GM21723 (cell line): ENCODE measurements around the gene COL5A3.
"Not testable (repeated sequence)": the region's sequence is repeated elsewhere in the genome, so short reads cannot be mapped to it uniquely, and the experiment has no call there.

Experiments used
- ATAC-seq: cut with Tn5 transposase; IDR thresholded peaks from one replicate; pipeline ENCODE4 v1.9.1; 2021; ENCODE audit warnings: mild to moderate bottlenecking, moderate library complexity; ENCODE audit not compliant: unreplicated experiment

COL5A3 gene

DNA sequence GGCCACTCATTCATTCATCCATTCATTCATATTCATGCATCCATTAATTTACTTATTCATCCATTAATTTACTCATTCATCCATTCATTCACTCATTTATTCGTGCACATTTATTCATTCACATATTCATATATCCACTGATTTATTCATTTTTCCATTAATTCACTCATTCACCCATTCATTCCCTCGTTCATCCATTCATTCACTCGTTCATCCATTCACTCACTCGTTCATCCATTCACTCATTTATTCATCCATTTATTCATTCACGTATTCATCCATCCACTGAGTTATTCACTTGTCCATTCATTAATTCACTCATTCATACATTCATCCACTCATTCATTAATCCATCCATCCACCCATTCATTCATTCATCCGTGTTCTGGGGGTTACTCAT is 38.2 kb downstream of the COL5A3 start:
- ATAC-seq: no peak

DNA sequence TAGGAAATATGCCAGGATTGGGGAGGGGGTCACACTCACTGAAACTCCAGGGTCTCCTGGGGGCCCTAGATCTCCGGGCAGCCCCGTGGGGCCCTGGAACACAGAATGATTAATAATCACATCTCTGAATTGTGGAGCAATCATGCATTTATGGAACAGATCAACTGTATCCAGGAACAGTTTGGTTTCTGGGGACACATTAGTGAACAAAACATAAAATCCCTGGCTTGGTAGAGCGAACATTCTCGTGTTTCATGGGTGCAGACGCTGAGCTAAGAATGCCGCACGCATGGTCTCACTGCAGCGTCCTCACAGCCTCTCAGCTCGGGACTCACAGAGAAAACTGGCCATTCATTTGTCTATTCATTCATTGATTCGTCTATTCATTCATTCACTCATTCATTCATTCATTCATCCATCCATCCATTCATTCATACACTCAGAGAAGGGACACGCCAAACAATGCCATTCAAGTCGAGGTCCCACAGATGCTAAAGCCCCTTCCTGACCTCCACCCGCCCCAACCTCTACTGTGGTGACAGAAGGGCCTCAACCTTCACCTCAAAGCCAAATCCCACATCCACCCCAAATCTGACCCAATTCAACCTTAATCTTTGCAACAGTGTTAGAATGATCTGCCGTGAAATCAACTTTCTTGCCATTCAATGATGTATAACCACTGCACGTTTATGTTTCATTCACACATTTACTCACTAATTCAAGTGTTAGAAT is 39.0 kb downstream of the COL5A3 start:
- no peak for ATAC-seq

DNA sequence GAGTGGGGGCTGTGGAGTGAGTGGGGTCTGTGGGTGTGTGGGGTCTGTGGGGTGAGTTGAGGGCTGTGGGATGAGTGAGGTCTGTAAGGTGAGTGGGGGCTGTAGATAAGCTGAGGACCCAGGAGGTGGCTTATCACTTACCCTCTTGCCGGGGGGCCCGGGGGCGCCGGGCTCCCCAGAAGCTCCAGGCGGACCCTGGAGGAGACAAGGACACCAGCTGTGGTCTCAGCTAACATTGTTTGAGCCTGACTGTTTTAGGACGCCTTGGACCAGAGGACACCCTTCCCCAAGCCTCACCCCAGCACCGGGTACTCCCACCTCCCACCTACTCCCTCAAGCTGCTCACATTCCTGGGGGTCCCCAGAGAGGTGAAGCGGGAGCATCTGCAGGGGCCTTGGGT is 39.8 kb downstream of the COL5A3 start:
- ATAC-seq: no peak

DNA sequence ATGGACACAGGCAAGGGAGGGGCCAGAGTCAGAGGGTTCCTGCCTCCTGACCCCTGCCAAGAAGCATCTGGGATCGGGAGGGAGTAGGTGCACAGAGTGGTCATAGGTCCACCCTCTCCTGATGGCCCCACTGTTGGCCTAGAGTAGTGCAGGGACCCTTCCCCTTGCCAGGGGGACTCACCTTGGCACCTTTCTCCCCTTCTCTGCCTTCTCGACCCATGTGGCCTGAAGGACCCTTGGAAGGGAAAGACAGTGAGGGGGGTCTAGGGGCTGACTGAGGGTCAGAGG is 40.7 kb downstream of the COL5A3 start:
- ATAC-seq: no peak

DNA sequence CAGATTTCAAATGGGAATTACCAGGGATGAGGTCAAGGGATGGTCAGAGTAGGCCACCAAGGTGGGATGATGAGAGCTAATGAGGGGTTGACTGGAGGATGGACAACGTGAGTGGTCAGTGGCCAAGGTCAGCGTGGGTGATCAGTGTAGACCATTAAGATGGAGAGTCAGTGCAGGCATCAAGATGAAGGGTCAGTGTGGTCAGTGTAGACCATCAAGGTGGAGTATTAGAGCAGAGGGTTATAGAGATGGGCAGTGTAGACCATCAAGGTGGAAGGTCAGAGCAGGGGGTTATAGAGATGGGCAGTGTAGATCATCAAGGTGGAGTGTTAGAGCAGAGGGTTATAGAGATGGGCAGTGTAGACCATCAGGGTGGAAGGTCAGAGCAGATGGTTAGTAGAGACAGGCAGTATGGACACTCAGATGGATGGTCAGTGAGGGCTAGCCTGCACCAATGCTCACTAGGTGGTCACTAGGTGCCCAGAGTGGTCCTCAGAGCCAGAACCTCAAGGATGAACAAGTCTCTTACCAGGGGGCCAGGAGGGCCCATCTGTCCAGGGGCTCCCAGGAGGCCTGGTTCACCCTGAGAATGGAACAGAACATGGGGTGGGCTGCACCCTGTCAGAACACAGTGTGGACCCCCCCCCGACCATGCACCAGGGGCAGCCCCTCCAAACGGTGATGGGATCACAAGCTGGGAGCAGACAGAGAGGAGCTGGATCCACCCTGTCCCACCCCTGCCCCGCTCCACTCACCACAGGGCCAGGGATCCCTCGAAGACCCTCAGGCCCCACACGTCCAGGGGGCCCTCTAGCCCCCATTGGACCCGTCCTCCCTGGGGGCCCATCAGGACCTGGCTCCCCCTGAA is 41.2 kb downstream of the COL5A3 start:
- ATAC-seq: no peak

DNA sequence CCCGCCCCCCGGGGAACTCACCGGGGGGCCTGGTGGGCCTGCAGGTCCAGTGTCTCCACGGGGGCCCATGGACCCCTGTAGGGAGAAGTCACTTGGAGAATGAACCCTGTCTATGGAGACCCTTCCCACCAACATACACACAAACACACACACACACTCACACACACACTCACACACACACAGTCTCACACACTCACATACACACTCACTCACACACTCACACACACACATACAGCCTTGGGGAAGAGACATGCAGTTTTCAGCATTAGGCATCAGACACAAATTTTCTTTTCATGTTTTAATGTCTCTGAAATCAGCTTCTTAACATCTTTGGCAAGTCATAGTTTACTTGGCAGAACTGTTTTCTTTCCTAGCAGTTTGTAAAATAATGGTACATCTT is 43.0 kb downstream of the COL5A3 start:
- ATAC-seq: no peak

DNA sequence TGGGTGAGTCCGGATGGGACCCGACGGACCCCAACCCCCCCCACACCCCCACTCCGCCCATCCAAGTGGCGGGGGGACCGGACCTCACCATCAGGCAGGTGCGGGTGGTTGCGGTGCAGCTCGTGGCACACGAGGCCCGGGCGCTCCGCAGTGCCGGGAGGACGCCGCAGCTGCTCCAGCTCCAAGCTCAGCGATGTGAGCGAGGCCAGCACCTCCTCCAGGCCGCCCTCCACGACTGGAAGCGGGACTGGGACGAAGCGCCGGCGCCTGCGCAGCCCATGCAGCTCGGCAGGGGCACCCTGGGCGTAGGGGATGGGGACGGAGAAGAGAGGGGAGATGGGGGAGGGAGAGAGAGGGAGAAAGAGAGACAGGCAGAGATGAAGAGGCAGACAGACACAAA is 43.9 kb downstream of the COL5A3 start:
- ATAC-seq: no peak

DNA sequence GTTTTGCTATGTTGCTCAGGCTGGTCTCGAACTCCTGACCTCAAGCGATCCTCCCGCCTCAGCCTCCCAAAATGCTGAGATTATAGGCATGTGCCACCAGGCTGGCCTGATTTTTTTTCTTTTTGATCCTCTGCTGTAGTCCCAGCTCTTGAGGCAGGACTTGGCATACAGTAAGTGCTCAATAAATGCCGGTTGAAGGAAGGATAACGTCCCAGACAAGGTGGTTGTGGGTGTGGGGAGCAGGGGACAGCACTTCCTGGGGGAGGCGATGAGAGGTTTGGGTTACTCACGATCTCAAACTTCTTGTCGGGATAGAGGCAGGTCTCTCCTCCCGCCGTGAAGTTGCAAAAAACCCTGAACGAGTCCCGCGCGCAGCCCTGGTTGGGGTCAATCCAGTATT is 44.3 kb downstream of the COL5A3 start:
- ATAC-seq: no peak

DNA sequence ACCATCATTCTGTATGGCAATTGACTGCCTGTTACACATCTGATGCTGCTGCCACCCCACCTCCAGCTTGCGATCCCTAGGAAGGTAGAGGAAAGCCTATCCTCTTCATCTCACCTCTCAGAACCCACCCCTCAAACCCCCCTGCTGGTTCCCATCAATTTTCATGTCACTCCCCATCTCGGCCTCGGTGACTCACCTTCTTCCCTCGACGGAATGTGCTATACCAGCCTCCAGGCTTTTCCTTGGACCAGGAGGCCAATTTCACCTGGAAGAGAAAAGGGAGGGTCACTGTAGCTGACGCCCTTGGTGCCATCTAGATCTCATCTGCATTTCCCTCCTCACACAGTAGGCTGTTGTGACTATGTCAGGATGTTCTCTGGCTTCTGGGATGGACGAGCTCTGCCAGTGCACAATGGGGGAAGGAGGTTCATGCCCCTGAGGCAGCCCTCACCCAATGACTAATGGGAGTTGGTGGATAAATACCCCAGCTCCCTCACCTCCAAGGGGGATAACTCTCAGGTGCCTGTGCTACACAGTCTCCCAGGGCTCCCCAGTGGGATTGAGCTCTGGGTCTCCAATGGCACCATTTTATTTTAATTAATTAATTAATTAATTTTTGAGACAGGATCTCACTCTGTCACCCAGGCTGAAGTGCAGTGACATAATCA is 47.5 kb downstream of the COL5A3 start:
- no peak for ATAC-seq

DNA sequence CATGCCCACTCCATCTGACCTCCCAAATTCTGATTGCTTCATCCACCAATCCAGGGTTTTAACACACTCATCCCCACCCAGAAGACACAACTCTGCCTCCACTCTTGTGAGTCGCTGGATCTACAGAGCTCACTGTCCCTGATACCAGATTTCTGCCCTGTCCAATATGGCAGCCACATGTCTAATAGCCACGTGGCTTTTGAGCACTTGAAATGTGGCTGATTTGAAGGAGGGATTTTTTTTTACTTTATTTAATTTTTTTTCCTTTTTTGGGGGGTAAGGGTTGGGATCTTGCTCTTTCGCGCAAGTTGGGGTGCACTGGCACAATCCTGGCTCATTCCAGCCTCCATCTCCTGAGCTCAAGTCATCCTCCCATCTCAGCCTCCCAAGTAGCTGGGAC is 49.2 kb downstream of the COL5A3 start:
- no peak for ATAC-seq

DNA sequence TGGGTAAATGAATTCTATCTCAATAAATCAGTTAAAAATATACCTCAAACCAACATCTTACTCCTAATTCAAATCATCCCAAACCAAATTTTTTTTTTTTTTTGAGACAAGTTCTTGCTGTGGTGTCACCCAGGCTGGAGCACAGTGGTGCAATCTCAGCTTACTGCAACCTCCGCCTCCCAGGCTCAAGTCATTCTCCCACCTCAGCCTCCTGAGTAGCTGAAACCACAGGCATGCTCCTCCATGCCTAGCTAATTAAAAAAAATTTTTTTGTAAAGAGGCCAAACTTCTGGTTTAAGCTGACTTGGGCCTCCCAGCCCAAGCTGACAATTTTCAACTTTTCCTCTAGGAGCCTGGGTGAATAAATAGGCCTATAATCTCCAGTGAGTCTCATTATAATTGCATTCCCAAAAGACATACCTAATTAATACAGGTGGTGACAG is 51.9 kb downstream of the COL5A3 start:
- no peak for ATAC-seq

DNA sequence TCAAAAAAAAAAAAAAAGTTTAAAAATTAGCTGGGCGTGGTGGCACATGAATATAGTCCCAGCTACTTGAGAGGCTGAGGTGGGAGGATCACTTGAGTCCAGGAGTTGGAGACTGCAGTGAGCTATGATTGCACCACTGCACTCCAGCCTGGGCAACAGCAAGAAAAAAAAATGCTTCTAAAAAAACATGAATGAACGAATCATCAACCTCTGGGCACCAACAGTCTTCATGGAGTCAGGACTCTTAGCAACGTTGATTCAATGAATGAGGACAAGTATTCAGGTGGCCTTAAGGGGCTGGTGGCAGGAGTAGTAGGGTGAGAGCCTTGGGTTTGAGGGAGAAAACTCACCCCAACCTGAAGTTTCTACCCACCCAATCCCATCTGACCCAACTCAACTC is 53.3 kb downstream of the COL5A3 start:
- no peak for ATAC-seq

DNA sequence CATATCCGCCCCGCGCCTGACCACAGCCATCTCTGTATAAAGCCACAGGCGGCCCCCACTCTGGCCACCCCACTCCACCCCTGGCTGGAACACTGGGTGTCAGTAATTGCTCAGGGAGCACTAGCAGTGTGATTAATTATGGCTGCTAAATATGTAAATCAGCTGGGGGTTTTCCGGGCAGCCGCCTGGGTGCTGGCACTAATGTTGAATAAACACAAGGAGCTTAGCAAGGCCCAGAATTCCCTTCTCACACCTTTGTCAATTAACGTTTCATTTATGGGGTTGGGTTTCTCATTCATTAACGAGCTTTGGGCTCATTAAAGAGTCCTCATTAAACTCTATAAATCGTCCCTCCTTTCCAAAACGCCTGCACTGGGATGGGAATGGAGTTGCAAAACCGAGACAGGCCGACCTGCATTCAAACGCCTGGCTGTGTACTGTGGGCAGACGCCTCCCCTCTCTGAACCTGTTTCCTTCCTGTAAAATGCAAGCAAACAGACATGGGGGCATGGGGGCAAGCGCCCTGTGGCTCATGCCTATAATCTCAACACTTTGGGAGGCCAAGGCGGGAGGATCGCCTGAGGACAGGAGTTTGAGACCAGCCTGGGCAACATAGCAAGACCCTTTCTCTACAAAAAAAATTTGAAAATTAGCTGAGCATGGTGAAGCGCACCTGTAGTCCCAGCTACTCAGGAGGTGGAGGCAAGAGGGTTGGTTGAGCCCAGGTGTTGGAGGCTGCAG is 56.3 kb downstream of the COL5A3 start:
- no peak for ATAC-seq

DNA sequence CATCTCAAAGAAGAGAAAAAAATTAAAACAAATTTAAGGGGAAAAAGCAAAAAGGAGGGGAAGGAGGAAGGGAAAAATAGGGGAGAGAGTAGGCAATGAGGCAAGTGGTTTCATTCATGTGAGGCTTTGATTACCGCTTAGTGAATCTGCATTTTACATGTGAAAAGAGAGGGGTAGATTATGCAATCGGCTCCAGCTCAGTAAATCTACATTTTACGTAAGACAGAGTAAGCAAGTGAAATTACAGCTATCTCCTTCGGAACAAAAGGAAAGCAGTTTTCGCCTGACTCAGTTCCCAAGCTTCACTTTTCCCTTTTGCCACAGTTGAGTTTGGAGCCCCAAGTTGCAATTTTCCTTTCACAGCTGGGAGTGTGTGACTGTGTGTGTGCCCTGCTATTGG is 58.0 kb downstream of the COL5A3 start:
- ATAC-seq: no peak

DNA sequence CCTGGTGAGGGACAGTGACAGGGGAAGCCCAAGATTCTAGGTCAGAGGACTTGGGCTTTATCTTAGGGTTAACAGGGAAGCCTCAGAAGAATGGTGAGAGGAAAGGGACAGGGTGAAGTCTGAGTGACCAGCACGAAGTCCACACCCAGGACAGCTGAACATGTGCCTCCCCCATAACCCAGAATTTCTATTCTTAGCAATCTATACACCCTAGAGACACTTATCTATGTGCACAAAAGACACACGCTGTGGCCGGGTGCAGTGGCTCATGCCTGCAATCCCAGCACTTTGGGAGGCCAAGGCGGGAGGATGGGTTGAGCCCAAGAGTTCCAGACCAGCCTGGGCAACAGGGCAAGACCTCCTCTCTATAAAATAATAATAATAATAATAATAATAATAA is 62.9 kb downstream of the COL5A3 start:
- ATAC-seq: no peak

DNA sequence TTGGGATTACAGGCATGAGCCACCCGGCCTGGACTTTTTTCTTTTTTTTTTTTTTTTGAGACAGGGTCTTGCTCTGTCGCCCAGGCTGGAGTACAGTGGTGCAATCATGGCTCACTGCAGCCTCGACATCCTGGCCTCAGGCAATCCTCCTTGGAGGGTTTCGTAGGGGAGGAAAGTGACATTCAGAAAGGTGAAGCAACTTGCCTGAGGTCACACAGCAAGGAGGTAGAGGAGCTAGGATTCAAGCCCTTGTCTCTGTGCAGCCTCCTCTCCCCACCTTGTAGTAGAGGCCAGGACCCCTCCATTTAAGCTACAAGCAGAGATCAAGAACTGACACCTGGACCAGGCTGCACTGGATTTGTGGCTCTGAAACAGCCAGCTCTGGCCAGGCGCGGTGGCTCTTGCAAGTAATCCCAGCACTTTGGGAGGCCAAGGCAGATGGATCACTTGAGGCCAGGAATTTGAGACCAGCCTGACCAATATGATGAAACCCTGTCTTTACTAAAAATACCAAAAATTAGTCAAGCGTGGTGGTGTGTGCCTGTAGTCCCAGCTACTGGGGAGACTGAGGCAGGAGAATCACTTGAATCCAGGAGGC is 63.7 kb downstream of the COL5A3 start:
- ATAC-seq: not testable (repeated sequence)

DNA sequence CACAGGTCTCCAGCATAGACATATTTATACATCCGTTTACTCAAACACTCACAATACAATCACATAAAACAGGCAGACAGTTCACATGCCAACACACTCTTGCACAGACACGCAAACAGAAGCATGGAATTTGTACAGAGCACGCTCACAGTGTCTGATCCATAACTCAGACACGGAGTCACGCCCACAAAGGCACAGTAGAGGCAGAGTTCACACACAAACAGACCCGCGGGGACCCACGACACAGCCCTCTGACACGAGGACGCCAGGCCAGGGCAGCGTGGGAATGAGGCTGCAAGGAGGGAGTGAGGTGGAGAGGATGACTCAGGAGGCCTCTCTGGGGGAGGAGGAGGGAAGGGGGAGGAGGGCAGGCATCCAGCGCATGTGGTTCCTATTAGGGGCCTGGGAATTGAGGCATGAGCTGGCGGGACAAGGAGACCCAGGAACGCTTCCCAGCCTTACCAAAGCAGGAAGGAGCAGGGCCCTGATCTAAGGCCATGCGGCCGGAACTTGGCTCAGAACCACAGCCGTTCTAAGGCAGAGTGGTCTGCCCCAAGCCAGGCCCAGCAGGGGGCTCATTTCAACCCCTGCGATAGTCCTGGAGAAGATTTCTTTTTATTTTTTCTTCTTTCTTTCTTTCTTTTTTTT is 64.9 kb downstream of the COL5A3 start:
- no peak for ATAC-seq

DNA sequence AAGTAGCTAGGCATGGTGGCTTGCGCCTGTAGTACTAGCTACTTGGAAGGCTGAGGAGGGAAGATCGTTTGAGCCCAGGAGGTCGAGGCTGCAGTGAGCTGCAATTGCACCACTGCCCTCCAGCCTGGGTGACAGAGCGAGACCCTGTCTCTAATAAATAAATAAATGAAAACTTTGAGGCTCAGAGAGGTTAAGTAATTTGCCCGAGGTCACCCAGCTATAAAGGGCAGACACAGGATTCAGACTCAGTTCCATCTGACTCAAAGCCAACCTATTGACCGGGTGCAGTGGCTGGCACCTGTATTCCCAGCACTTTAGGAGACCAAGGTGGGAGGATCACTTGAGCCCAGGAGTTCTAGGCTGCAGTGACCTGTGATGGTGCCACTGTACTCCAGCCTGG is 66.6 kb downstream of the COL5A3 start:
- no peak for ATAC-seq

DNA sequence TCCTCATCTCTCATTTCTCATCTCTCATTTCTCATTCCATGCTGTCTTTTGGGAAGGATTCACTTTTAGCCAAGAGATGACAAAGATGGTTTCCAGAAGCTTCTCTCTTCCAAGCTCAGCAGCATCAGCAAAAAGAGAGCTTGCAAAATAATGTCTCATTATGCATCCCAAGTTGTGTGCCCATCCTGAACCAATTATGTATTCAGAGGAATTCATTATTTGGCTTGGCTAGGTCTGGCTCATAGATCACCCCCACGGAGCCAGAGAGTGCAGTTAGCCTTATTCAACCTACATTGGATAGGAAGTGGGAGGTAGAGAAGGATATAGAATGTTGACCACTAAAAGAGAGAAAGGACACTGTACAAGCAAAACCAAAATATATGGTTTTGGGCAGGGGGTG is 68.6 kb downstream of the COL5A3 start:
- no peak for ATAC-seq

DNA sequence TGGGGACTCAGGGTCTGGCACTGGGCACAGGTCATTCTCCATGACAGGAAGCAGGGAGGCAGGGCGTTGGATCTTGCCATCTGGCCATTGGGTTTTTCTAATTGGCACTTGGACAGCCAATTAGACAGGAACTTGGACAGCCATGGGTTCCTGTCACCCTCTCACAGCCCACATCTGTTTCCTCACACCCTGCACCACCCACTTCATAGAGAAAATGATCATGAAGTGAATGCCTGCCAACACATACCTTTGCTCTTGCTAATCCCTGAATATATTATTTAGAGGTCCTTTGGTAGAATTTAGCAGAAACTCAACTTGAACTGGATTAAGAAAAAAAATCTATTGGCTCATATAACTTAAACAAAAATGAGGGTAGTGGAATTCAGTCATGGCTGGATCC is 69.1 kb downstream of the COL5A3 start:
- ATAC-seq: no peak
